ENCODE results near the gene UBAP1L. TPM values are rescaled to one million over a fixed set of nuclear protein-coding genes. Genes with fewer than 3 reads are reported as not detected.

Gene UBAP1L
- total RNA-seq, 1 experiment from 2014 or later = 3.0 TPM

DNA sequence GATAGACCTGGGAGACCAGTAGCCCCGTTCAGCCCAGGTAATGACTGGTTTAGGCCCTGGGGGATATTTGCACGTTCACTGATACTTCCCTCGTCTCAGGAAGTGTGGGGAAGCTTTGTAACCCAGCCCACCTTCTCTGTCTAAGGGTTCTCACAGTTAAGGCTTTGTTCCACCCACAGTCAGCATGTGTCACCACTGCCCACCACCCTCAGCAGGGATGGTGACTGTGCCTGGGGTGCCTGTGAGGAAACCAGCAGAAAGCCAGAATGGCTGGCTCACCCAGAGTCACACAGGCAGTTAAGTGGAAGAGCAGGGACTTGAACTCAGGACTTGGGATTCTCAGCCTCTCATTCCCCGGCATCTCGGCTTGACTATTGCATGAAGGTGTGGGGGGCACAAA, 33.2 kb downstream of the UBAP1L start:
- Histone ChIP-seq H3K14ac (ENCODE audit: insufficient read depth, low read length) (no peak overlapping the region), H2BK120ac (ENCODE audit: low read depth, low read length, poor library complexity, severe bottlenecking) (no peak overlapping the region), H3K79me1 (ENCODE audit: insufficient read depth, low read depth, low read length, poor library complexity, severe bottlenecking) (no peaks in the 10 kb centered on the region), H2BK12ac (ENCODE audit: insufficient read length, low read depth, low read length) (no peak overlapping the region), H4K5ac (ENCODE audit: insufficient read length, low read depth, low read length) (no peak overlapping the region), H3K4me1 (ENCODE audit: insufficient read depth, low read length) (peaks cover 16% of the 10 kb centered on the region; the same call in 1 of the 2 replicates), H3K56ac (ENCODE audit: insufficient read length, low read depth, low read length) (no peak overlapping the region), H2BK15ac (ENCODE audit: low read depth, low read length) (no peak overlapping the region), H3T11ph (ENCODE audit: low read length) (no peak overlapping the region), H3K79me2 (ENCODE audit: insufficient read depth, low read length) (no peaks in the 10 kb centered on the region), H3K4me2 (ENCODE audit: insufficient read depth, insufficient read length, low read length) (no peak overlapping the region), H3K9ac (ENCODE audit: extremely low read depth, insufficient read length, low read length) (no peak overlapping the region), H3K18ac (ENCODE audit: insufficient read length, low read depth, low read length) (no peak overlapping the region), H3K4ac (ENCODE audit: low read depth, low read length) (no peak overlapping the region), H2AFZ (ENCODE audit: low read length) (no peak overlapping the region), H3K23me2 (ENCODE audit: insufficient read length, low read depth, low read length, poor library complexity, severe bottlenecking) (no peaks in the 10 kb centered on the region), H3K27ac (ENCODE audit: insufficient read length, low read depth, low read length) (no peak overlapping the region), H4K8ac (replicated peaks; ENCODE audit: insufficient read length, low read depth, low read length) (no peak overlapping the region), H3K27me3 (ENCODE audit: insufficient read depth, low read length) (no peaks in the 10 kb centered on the region), H2BK5ac (ENCODE audit: insufficient read length, low read length) (no peak overlapping the region), H4K20me1 (ENCODE audit: control insufficient read depth, insufficient read depth, insufficient read length) (no peaks in the 10 kb centered on the region), H3K23ac (ENCODE audit: insufficient read length, low read depth, low read length) (no peak overlapping the region), H2BK20ac (ENCODE audit: low read depth, low read length, poor library complexity, severe bottlenecking) (no peak overlapping the region), H2AK5ac (ENCODE audit: insufficient read length, low read length) (no peak overlapping the region), H4K91ac (ENCODE audit: insufficient read length, low read depth, low read length) (no peak overlapping the region), H3K9me3 (ENCODE audit: control insufficient read depth, low read depth, low read length) (no peaks in the 10 kb centered on the region)
- Mint-ChIP-seq H3K27ac (no peak overlapping the region; a peak in 1 of 7 replicates), H3K36me3 (ENCODE audit: insufficient read depth in 1 of 3, low read depth in 3 of 3) (no peaks in the 10 kb centered on the region), H3K4me1 (peaks cover 46 to 54% of the 10 kb centered on the region in 2 experiments), H3K27me3 (ENCODE audit: low read depth) (peaks cover 36% of the 10 kb centered on the region), H3K4me3 (no peak overlapping the region), H3K9me3 (no peaks in the 10 kb centered on the region; a peak in 2 of 5 replicates)
- WGBS (ENCODE audit: extremely low coverage, insufficient read length, low lambda C conversion rate) = no CpG with 5 or more reads among the region's 5 CpGs
- no peak for TF ChIP-seq CTCF (conservative IDR thresholded peaks at IDR 0.05)
- no peak for DNase-seq

Measured in H9 (cell line).